ENCODE results near the gene SH3PXD2A. TPM values are rescaled to one million over a fixed set of nuclear protein-coding genes. Genes with fewer than 3 reads are reported as not detected.

Gene SH3PXD2A
- total RNA-seq, 1 experiment from 2014 or later, result 4.5 TPM

DNA sequence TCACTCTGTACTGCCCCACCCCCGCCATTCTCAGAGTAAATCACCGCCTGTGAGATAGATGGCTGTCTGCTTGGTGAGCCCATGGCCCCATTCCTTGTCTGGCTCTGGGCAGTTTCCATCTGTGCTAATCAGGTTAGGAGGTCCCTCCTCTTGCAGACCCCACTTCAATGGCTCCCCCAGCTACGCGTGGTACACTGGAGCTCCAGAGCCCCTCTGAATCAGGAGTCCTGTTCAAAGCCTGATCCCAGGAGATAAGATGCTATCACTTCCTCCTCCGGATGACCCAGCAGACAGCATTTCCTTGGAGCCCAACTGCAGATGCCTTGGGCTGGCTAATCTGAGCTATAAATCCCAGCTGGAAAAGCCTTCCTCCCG lies 122.3 kb downstream of the SH3PXD2A start:
- Histone ChIP-seq H3K18ac (ENCODE audit: insufficient read length, low read depth, low read length) (no peak overlapping the region), H3K4me2 (ENCODE audit: insufficient read depth, insufficient read length, low read length) (no peak overlapping the region)
- no peak overlapping the region for H3K4me3 Mint-ChIP-seq

More for the DNA sequence above, 122.3 kb downstream of the SH3PXD2A start:
- Histone ChIP-seq H4K91ac (ENCODE audit: insufficient read length, low read depth, low read length) (no peak overlapping the region), H2AFZ (ENCODE audit: low read length) (no peak overlapping the region), H4K5ac (ENCODE audit: insufficient read length, low read depth, low read length) (no peak overlapping the region), H3K79me1 (ENCODE audit: insufficient read depth, low read depth, low read length, poor library complexity, severe bottlenecking) (no peaks in the 10 kb centered on the region), H2AK5ac (ENCODE audit: insufficient read length, low read length) (no peak overlapping the region), H3K23me2 (ENCODE audit: insufficient read length, low read depth, low read length, poor library complexity, severe bottlenecking) (no peaks in the 10 kb centered on the region), H3K4ac (ENCODE audit: low read depth, low read length) (no peak overlapping the region), H3T11ph (ENCODE audit: low read length) (no peak overlapping the region), H3K27ac (ENCODE audit: insufficient read length, low read depth, low read length) (no peak overlapping the region), H3K79me2 (ENCODE audit: insufficient read depth, low read length) (no peaks in the 10 kb centered on the region), H4K8ac (replicated peaks; ENCODE audit: insufficient read length, low read depth, low read length) (no peak overlapping the region), H3K4me1 (ENCODE audit: insufficient read depth, low read length) (no peaks in the 10 kb centered on the region; the same call in 1 of the 2 replicates), H3K9me3 (ENCODE audit: control insufficient read depth, low read depth, low read length) (no peaks in the 10 kb centered on the region), H3K14ac (ENCODE audit: insufficient read depth, low read length) (no peak overlapping the region), H2BK120ac (ENCODE audit: low read depth, low read length, poor library complexity, severe bottlenecking) (no peak overlapping the region), H3K56ac (ENCODE audit: insufficient read length, low read depth, low read length) (no peak overlapping the region), H3K27me3 (ENCODE audit: insufficient read depth, low read length) (no peaks in the 10 kb centered on the region), H2BK5ac (ENCODE audit: insufficient read length, low read length) (no peak overlapping the region), H4K20me1 (ENCODE audit: control insufficient read depth, insufficient read depth, insufficient read length) (no peaks in the 10 kb centered on the region), H3K9ac (ENCODE audit: extremely low read depth, insufficient read length, low read length) (no peak overlapping the region), H2BK20ac (ENCODE audit: low read depth, low read length, poor library complexity, severe bottlenecking) (no peak overlapping the region), H2BK12ac (ENCODE audit: insufficient read length, low read depth, low read length) (no peak overlapping the region), H2BK15ac (ENCODE audit: low read depth, low read length) (no peak overlapping the region), H3K23ac (ENCODE audit: insufficient read length, low read depth, low read length) (no peak overlapping the region)
- no CpG with 5 or more reads among the region's 6 CpGs for WGBS (ENCODE audit: extremely low coverage, insufficient read length, low lambda C conversion rate)
- Mint-ChIP-seq H3K4me1 (peaks cover 49 to 50% of the 10 kb centered on the region in 2 experiments), H3K9me3 (no peaks in the 10 kb centered on the region; a peak in 1 of 5 replicates), H3K36me3 (ENCODE audit: insufficient read depth in 1 of 3, low read depth in 3 of 3) (no peaks in the 10 kb centered on the region; a peak in 1 of 7 replicates), H3K27ac (peak overlapping the region in 1 of 3 experiments; percentile 37; a peak in 2 of 7 replicates), H3K27me3 (ENCODE audit: low read depth) (no peaks in the 10 kb centered on the region)
- TF ChIP-seq, protein P1, sequence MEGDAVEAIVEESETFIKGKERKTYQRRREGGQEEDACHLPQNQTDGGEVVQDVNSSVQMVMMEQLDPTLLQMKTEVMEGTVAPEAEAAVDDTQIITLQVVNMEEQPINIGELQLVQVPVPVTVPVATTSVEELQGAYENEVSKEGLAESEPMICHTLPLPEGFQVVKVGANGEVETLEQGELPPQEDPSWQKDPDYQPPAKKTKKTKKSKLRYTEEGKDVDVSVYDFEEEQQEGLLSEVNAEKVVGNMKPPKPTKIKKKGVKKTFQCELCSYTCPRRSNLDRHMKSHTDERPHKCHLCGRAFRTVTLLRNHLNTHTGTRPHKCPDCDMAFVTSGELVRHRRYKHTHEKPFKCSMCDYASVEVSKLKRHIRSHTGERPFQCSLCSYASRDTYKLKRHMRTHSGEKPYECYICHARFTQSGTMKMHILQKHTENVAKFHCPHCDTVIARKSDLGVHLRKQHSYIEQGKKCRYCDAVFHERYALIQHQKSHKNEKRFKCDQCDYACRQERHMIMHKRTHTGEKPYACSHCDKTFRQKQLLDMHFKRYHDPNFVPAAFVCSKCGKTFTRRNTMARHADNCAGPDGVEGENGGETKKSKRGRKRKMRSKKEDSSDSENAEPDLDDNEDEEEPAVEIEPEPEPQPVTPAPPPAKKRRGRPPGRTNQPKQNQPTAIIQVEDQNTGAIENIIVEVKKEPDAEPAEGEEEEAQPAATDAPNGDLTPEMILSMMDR (conservative IDR thresholded peaks at IDR 0.05), result no peak
- DNase-seq, result no peak

Data from H9 (cell line).